GM21737 (cell line): ENCODE data around the gene WNT16.

Experiments used
- ATAC-seq: cut with Tn5 transposase; IDR thresholded peaks from one replicate; pipeline ENCODE4 v1.9.1; 2021; ENCODE audit warnings: mild to moderate bottlenecking, moderate library complexity; ENCODE audit not compliant: unreplicated experiment

Gene WNT16

DNA sequence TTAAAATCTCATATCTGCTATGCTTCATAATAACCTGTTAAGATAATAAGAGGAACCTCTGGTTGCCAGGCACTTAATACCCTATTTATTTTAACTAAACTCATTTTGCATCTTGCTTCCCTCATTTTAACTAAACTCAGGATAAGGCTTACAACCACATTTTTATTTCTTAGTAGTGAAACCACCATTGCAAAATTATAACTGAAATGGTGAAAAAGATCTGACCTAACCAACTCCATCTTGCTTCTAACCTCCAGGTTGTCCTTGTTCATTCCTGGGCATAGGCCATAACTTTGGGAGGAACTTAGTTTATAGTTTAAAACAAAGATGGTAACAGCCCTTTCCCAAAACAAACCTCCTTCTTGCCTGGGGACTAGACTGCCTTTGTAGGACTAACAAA, 61.3 kb downstream of the WNT16 start:
- no peak for ATAC-seq

DNA sequence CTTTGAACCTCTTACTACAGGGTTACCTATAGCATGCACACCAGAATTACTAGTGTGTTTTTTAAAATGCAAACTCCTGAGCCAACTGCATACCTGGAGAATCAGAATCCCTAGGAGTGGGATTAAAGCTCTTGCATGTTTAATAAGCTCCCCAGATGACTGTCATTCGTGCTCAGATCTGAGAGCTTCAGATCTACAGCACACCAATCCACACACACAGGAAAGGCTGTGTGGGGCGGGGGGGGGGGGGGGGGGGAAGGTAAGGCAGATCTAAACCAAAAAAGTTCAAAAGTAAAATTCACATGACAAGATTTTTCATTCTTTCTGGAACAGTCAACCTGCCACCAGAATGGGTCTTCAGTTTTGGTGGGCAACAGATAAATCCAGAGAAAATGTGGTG, 61.8 kb downstream of the WNT16 start:
- ATAC-seq = no peak
